Lower leg skin (tissue), 4 donors: Measurements from ENCODE around the gene BFSP2. TPM values are rescaled to one million over a fixed set of nuclear protein-coding genes. Genes with fewer than 3 reads are reported as not detected.
"Not testable (repeated sequence)": the region's sequence is repeated elsewhere in the genome, so short reads cannot be mapped to it uniquely, and the experiment has no call there.

Experiments
- DNase-seq, 2 donors: peaks; one replicate each; pipeline ENCODE4 v3.0.0-alpha.2; 2019; ENCODE audit warnings: low spot score in 2 of 2
- H3K4me3 ChIP-seq: fragments of 200-600 bp; sonication (generic); 2 replicates; pipeline ENCODE4 v1.5.1; 2017; ENCODE audit warnings: mild to moderate bottlenecking, low read depth; ENCODE audit not compliant: poor library complexity, severe bottlenecking
- POLR2A ChIP-seq, 2 donors: fragments of 450-650 bp; IDR thresholded peaks; one replicate each; pipeline ENCODE4 v1.6.1; 2016 to 2017; ENCODE audit warnings: antibody characterized with exemption in 2 of 2, mild to moderate bottlenecking in 1 of 2, moderate library complexity in 1 of 2
- WGBS, 2 donors: methylation state at CpG; one replicate each; pipeline ENCODE4 v1.1.5; 2018; 5-methylcytosine and 5-hydroxymethylcytosine counted together
- intact Hi-C: fragments of 100-400 bp; cut with DNase I; formaldehyde crosslinking; loops from one replicate; pipeline ENCODE4 v1.15.0; 2023; ENCODE audit warnings: low total_unique reads
- total RNA-seq, 4 donors: library from RNA; depleted of rRNA; stranded (reverse); fragments of >200 nt; gene quantifications; one replicate each; pipeline ENCODE4 v1.1.0, GENCODE V29; 2016
- TF ChIP-seq, protein P1 (sequence below), 3 donors: fragments of 450-650 bp; IDR thresholded peaks; one replicate each; pipeline ENCODE4 v1.5.1; 2016; ENCODE audit warnings: antibody characterized with exemption in 3 of 3, mild to moderate bottlenecking in 3 of 3, moderate library complexity in 2 of 3

The BFSP2 gene
- total RNA-seq, 4 donors from 2014 or later = not detected

GRCh38 chr3:133479895-133480669, 80.2 kb downstream of the BFSP2 start:
- TF ChIP-seq, protein P1, sequence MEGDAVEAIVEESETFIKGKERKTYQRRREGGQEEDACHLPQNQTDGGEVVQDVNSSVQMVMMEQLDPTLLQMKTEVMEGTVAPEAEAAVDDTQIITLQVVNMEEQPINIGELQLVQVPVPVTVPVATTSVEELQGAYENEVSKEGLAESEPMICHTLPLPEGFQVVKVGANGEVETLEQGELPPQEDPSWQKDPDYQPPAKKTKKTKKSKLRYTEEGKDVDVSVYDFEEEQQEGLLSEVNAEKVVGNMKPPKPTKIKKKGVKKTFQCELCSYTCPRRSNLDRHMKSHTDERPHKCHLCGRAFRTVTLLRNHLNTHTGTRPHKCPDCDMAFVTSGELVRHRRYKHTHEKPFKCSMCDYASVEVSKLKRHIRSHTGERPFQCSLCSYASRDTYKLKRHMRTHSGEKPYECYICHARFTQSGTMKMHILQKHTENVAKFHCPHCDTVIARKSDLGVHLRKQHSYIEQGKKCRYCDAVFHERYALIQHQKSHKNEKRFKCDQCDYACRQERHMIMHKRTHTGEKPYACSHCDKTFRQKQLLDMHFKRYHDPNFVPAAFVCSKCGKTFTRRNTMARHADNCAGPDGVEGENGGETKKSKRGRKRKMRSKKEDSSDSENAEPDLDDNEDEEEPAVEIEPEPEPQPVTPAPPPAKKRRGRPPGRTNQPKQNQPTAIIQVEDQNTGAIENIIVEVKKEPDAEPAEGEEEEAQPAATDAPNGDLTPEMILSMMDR (IDR thresholded peaks at IDR 0.05) = no peak
- TF ChIP-seq POLR2A (IDR thresholded peaks at IDR 0.05) = no peak
- WGBS, 2 donors = 54 to 55% methylated on average over 7 of the region's 7 CpGs
- intact Hi-C loops = no loop called here
- DNase-seq = no peak
- no peak overlapping the region for H3K4me3 ChIP-seq

DNA sequence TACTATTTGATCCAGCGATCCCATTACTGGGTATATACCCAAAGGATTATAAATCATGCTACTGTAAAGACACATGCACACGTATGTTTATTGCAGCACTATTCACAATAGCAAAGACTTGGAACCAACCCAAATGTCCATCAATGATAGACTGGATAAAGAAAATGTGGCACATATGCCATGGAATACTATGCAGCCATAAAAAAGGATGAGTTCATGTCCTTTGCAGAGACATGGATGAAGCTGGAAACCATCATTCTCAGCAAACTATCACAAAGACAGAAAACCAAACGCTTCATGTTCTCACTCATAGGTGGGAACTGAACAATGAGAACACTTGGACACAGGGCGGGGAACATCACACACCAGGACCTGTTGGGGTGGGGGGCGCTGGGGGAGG, 82.6 kb downstream of the BFSP2 start:
- intact Hi-C loops, DNase-seq: not testable (repeated sequence)
- 74% methylated on average over 5 of the region's 5 CpGs for WGBS, 2 donors

DNA sequence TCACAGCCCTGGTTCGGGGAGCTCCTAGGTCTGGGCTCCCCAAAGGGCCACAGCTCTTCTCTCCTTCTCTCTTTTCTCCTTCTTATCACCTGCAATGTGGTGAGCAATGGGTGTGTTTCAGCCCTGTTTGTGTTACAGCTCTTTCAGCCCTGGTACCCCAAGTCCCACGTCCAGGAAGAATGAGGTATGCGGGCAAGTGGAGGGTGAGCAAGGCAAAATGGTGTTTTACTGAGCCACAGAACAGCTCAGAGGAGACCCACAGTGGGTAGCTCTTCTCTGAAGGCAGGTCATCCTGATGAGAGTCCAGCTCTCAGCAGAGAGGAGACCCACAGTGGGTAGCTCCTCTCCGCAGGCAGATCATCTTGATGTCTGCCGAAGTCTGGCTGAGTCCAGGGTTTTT, 86.8 kb downstream of the BFSP2 start:
- H3K4me3 ChIP-seq = no peak overlapping the region

More for the DNA sequence above, 82.6 kb downstream of the BFSP2 start:
- H3K4me3 ChIP-seq = not testable (repeated sequence)

DNA sequence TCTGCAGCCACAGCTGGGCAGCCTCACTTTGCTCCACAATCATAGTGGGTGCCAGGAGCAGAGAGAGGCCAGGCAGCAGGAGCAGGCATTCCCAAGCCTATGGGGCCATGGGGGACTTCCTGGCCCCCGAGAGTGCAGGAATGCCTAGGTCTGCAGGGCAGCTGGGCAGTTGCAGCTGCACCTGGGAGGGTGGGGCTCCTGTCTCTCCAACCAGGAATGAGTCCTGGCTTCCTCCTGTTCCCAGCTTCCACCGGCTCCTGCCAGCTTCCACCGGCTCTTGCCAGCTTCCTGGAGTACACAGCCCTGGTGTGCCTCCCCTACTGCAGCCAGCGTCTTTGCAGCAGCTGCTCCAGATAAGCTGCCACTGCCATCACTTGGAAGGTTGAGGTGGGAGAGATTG, 87.3 kb downstream of the BFSP2 start:
- DNase-seq = no peak
- H3K4me3 ChIP-seq = no peak overlapping the region
- TF ChIP-seq POLR2A (IDR thresholded peaks at IDR 0.05) = no peak
- TF ChIP-seq, protein P1 (IDR thresholded peaks at IDR 0.05) = no peak
- intact Hi-C loops = no loop called here
- WGBS, 2 donors = 57 to 80% methylated on average over 2 to 4 of the region's 4 CpGs

More for the DNA sequence above, 86.8 kb downstream of the BFSP2 start:
- no peak for DNase-seq
- TF ChIP-seq, protein P1 (IDR thresholded peaks at IDR 0.05) = no peak
- no peak for TF ChIP-seq POLR2A (IDR thresholded peaks at IDR 0.05)
- intact Hi-C loops = no loop called here
- 95 to 99% methylated on average over 5 of the region's 5 CpGs for WGBS, 2 donors

DNA sequence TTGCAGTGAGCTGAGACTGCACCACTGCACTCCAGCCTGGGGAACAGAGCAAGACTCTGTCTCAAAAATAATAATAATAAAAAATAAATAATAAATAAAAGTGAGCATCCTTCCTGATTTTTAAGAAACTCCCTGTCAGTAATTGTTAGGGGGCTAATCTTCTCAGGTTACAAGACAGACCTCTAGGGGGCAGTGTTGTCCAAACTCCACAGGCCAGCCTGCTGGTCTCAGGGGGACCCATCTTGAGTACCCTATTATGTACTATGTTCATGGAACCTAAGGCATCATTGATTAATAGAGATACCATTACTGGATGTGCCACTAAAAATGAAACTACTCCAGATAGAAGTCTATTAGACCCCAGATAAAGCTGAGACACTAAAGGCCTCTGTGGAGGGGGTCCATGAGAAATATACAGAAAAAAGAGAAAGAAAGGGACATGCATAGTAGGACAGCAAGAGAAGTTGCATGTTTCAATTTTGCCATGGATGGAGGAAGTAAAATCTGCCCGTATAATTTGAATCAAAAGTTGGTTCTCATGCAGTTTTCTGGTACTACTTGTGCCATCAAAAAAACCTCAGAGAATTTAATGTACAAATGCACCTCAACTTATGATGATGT, 88.2 kb downstream of the BFSP2 start:
- DNase-seq = no peak
- H3K4me3 ChIP-seq = no peak overlapping the region
- no peak for TF ChIP-seq POLR2A (IDR thresholded peaks at IDR 0.05)
- TF ChIP-seq, protein P1 (IDR thresholded peaks at IDR 0.05) = no peak
- whole genome bisulfite sequencing, 2 donors = 62 to 69% methylated on average over 1 of the region's 1 CpG
- intact Hi-C loops = no loop called here

- intact Hi-C loops = no loop called here
- TF ChIP-seq POLR2A (IDR thresholded peaks at IDR 0.05) = no peak
- TF ChIP-seq, protein P1 (IDR thresholded peaks at IDR 0.05) = no peak
- DNase-seq = no peak
- WGBS, 2 donors = 23 to 30% methylated on average over 3 of the region's 3 CpGs
- H3K4me3 ChIP-seq = no peak overlapping the region
Measured at GRCh38 chr3:133488785-133489367, 89.0 kb downstream of the BFSP2 start.
